Loucy (cell line): ENCODE results near the gene CABYR.
"Not testable (repeated sequence)": the region's sequence is repeated elsewhere in the genome, so short reads cannot be mapped to it uniquely, and the experiment has no call there.

ENCODE experiments used
- H2AFZ ChIP-seq: fragments of 200-600 bp; sonication (generic); 2 replicates; pipeline ENCODE4 v1.6.0; 2016; ENCODE audit warnings: antibody characterized with exemption, mild to moderate bottlenecking, low read length, moderate library complexity
- H3F3A ChIP-seq: fragments of 200-600 bp; 2 replicates; pipeline ENCODE4 v1.6.0; 2016; ENCODE audit warnings: antibody characterized with exemption, low read depth, mild to moderate bottlenecking
- H3K27me3 ChIP-seq: fragments of 200-600 bp; sonication (generic); 2 replicates; pipeline ENCODE4 v1.6.1; 2014; ENCODE audit warnings: low read length, mild to moderate bottlenecking; ENCODE audit not compliant: insufficient read depth, poor library complexity, severe bottlenecking
- H3K36me3 ChIP-seq: fragments of 200-600 bp; sonication (generic); 2 replicates; pipeline ENCODE4 v1.6.1; 2016; ENCODE audit warnings: low read length; ENCODE audit not compliant: insufficient read depth
- H3K4me1 ChIP-seq: fragments of 200-600 bp; sonication (generic); 2 replicates; pipeline ENCODE4 v1.5.1; 2014; ENCODE audit warnings: low read length, mild to moderate bottlenecking; ENCODE audit not compliant: insufficient read depth, poor library complexity, severe bottlenecking
- H3K4me2 ChIP-seq: fragments of 200-600 bp; sonication (generic); 2 replicates; pipeline ENCODE4 v1.6.0; 2014; ENCODE audit warnings: antibody characterized with exemption, low read length, low read depth, mild to moderate bottlenecking; ENCODE audit not compliant: poor library complexity, severe bottlenecking
- H3K4me3 ChIP-seq: fragments of 200-600 bp; sonication (generic); 2 replicates; pipeline ENCODE4 v1.5.1; 2014; ENCODE audit warnings: low read length, mild to moderate bottlenecking, mixed read lengths; ENCODE audit not compliant: poor library complexity, severe bottlenecking
- H3K79me2 ChIP-seq: fragments of 200-600 bp; sonication (generic); 2 replicates; pipeline ENCODE4 v1.6.1; 2014; ENCODE audit warnings: low read length; ENCODE audit not compliant: insufficient read depth
- H3K9ac ChIP-seq: fragments of 200-600 bp; sonication (generic); 2 replicates; pipeline ENCODE4 v1.6.0; 2014; ENCODE audit warnings: mild to moderate bottlenecking, low read depth, low read length, moderate library complexity; ENCODE audit not compliant: poor library complexity, severe bottlenecking
- H3K9me2 ChIP-seq: fragments of 200-600 bp; sonication (generic); replicated peaks from 2 replicates; pipeline ENCODE4 v1.6.1; 2016; ENCODE audit warnings: low read depth, low read length, mixed read lengths
- H3K9me3 ChIP-seq: fragments of 200-600 bp; sonication (generic); 2 replicates; pipeline ENCODE4 v1.6.1; 2014; ENCODE audit warnings: mild to moderate bottlenecking, antibody characterized with exemption, low read length, low read depth; ENCODE audit not compliant: insufficient read depth
- H4K20me1 ChIP-seq: fragments of 200-600 bp; sonication (generic); 2 replicates; pipeline ENCODE4 v1.6.0; 2014; ENCODE audit warnings: antibody characterized with exemption, low read length, mild to moderate bottlenecking; ENCODE audit not compliant: insufficient read depth, poor library complexity, severe bottlenecking
- CTCF ChIP-seq: fragments of 200-600 bp; sonication (generic); conservative IDR thresholded peaks from 2 replicates; pipeline ENCODE4 v1.5.1; 2014; ENCODE audit warnings: mild to moderate bottlenecking, antibody characterized with exemption, low read length
- EZH2phosphoT487 ChIP-seq: fragments of 200-600 bp; IDR thresholded peaks from 2 replicates; pipeline ENCODE4 v1.6.1; 2018; ENCODE audit warnings: antibody characterized with exemption, mild to moderate bottlenecking, moderate library complexity, borderline replicate concordance

Gene CABYR

GRCh38 chr18:24138409-24138788 lies 463 bp upstream of the CABYR start:
- no peak overlapping the region for H2AFZ ChIP-seq

GRCh38 chr18:24140697-24141096 lies 1.8 kb downstream of the CABYR start:
- H3K79me2 ChIP-seq, result no peaks in the 10 kb centered on the region
- no peaks in the 10 kb centered on the region for H4K20me1 ChIP-seq
- H2AFZ ChIP-seq, result no peak overlapping the region
- H3K27me3 ChIP-seq, result no peaks in the 10 kb centered on the region
- H3K4me2 ChIP-seq, result no peak overlapping the region
- no peaks in the 10 kb centered on the region for H3K36me3 ChIP-seq
- H3K4me3 ChIP-seq, result no peak overlapping the region
- TF ChIP-seq EZH2phosphoT487, result no peak
- no peak for TF ChIP-seq CTCF
- H3K4me1 ChIP-seq, result no peaks in the 10 kb centered on the region
- no peaks in the 10 kb centered on the region for H3K9me2 ChIP-seq
- no peaks in the 10 kb centered on the region for H3K9me3 ChIP-seq
- no peaks in the 10 kb centered on the region for H3F3A ChIP-seq
- no peak overlapping the region for H3K9ac ChIP-seq

More at GRCh38 chr18:24138409-24138788, 463 bp upstream of the CABYR start:
- Histone ChIP-seq H3K36me3 (no peaks in the 10 kb centered on the region; the same call in 1 of the 2 replicates), H3K4me3 (no peak overlapping the region), H3K9me3 (no peaks in the 10 kb centered on the region), H3K9ac (no peak overlapping the region), H3K4me2 (no peak overlapping the region), H3F3A (no peaks in the 10 kb centered on the region), H3K9me2 (no peaks in the 10 kb centered on the region), H3K4me1 (no peaks in the 10 kb centered on the region), H3K27me3 (no peaks in the 10 kb centered on the region), H3K79me2 (no peaks in the 10 kb centered on the region), H4K20me1 (no peaks in the 10 kb centered on the region)
- TF ChIP-seq EZH2phosphoT487 (no peak), CTCF (no peak)

DNA sequence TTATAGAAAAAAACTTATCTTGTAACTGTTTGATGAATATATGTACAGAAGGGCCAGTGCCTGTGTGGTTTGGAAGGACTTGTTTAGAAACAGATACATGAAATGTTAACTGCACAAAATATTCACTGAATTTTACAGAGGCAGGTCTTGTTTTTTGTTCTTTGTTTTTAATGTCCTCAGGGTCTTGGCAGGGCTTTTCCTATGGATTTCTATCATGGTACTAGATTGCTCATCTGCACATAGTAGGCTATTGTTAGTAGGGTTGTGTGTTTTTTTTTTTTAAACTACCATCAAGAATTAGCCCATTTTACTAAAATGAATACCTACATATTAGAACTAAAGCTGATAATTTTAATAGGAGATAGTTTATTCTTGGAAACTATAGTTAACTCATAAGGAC lies 3.5 kb downstream of the CABYR start:
- no peaks in the 10 kb centered on the region for H3K9me3 ChIP-seq
- no peak overlapping the region for H2AFZ ChIP-seq
- H3K4me2 ChIP-seq, result no peak overlapping the region
- no peaks in the 10 kb centered on the region for H3K4me1 ChIP-seq
- TF ChIP-seq CTCF (no peak), EZH2phosphoT487 (no peak)
- H3K9me2 ChIP-seq, result no peaks in the 10 kb centered on the region
- no peaks in the 10 kb centered on the region for H4K20me1 ChIP-seq
- no peaks in the 10 kb centered on the region for H3K79me2 ChIP-seq
- H3K27me3 ChIP-seq, result no peaks in the 10 kb centered on the region
- H3F3A ChIP-seq, result no peaks in the 10 kb centered on the region
- H3K4me3 ChIP-seq, result no peak overlapping the region
- no peaks in the 10 kb centered on the region for H3K36me3 ChIP-seq
- no peak overlapping the region for H3K9ac ChIP-seq

- H3K36me3 ChIP-seq, H3K4me2 ChIP-seq, H3K4me1 ChIP-seq, H3K9me3 ChIP-seq, H3K9me2 ChIP-seq, H3K79me2 ChIP-seq, H3F3A ChIP-seq, H3K27me3 ChIP-seq, H3K9ac ChIP-seq, H3K4me3 ChIP-seq, H2AFZ ChIP-seq, H4K20me1 ChIP-seq: not testable (repeated sequence)
These were observed 10.7 kb downstream of the CABYR start for GRCh38 chr18:24149591-24149990.
